MG63 (cell line): Measurements from ENCODE around the gene SCUBE1. TPM values are rescaled to one million over a fixed set of nuclear protein-coding genes. Genes with fewer than 3 reads are reported as not detected.
A peak's percentile ranks its signal among the peaks of the same experiment; 100 is the strongest.

ENCODE experiments used
- DNase-seq: peaks from one replicate; pipeline ENCODE4 v3.0.0-alpha.2; 2020
- H3K27me3 ChIP-seq: fragments of 250-450 bp; sonication (Bioruptor Pico); 2 replicates; pipeline ENCODE4 v1.5.1; 2020; ENCODE audit warnings: mild to moderate bottlenecking, moderate library complexity
- H3K36me3 ChIP-seq: fragments of 250-450 bp; sonication (Bioruptor Pico); 2 replicates; pipeline ENCODE4 v1.5.1; 2020; ENCODE audit warnings: mild to moderate bottlenecking, moderate library complexity
- H3K4me3 ChIP-seq: fragments of 250-450 bp; sonication (Bioruptor Pico); 2 replicates; pipeline ENCODE4 v1.5.1; 2020; ENCODE audit warnings: mild to moderate bottlenecking, moderate library complexity
- H3K9me3 ChIP-seq: fragments of 250-450 bp; sonication (Bioruptor Pico); 2 replicates; pipeline ENCODE4 v1.5.1; 2020; ENCODE audit warnings: mild to moderate bottlenecking, moderate library complexity
- total RNA-seq: library from RNA; depleted of rRNA; stranded (reverse); fragments of >200 nt; shearing (Covaris generic); gene quantifications from 2 replicates; pipeline ENCODE4 v1.2.3, GENCODE V29; 2014; ENCODE audit warnings: low replicate concordance

SCUBE1 gene
- total RNA-seq, 1 experiment from 2014 or later = 0.16 TPM

- Histone ChIP-seq H3K4me3 (no peak overlapping the region), H3K27me3 (peaks cover 4% of the 10 kb centered on the region; the same call in 1 of the 2 replicates), H3K9me3 (no peaks in the 10 kb centered on the region), H3K36me3 (no peaks in the 10 kb centered on the region)
- no peak for DNase-seq
Observed at GRCh38 chr22:43337946-43338345, 5.2 kb downstream of the SCUBE1 start.

- H3K4me3 ChIP-seq = no peak overlapping the region
- peak; percentile 94 for DNase-seq
- no peaks in the 10 kb centered on the region for H3K9me3 ChIP-seq
- H3K36me3 ChIP-seq = no peaks in the 10 kb centered on the region
- peaks cover 2% of the 10 kb centered on the region; the same call in 1 of the 2 replicates for H3K27me3 ChIP-seq
Observed at GRCh38 chr22:43337385-43337784, 5.8 kb downstream of the SCUBE1 start.

DNA sequence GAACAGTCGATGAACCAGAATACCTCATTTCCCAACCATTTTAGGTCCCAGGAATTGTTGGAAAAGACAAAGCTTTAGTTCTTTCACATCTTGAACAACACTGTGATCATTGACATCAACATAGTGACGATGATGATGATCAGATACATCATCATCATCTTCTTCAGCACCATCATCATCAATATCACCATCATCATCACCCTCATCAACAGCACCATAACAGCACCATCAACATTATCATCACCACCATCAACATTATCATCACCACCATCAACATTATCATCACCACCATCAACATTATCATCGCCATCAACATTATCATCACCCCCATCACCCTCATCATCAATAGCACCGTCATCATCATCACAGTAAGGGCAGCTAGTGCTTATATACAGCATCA is 8.8 kb downstream of the SCUBE1 start:
- no peaks in the 10 kb centered on the region for H3K9me3 ChIP-seq
- no peaks in the 10 kb centered on the region for H3K27me3 ChIP-seq
- no peak for DNase-seq
- no peaks in the 10 kb centered on the region for H3K36me3 ChIP-seq
- no peak overlapping the region for H3K4me3 ChIP-seq

DNA sequence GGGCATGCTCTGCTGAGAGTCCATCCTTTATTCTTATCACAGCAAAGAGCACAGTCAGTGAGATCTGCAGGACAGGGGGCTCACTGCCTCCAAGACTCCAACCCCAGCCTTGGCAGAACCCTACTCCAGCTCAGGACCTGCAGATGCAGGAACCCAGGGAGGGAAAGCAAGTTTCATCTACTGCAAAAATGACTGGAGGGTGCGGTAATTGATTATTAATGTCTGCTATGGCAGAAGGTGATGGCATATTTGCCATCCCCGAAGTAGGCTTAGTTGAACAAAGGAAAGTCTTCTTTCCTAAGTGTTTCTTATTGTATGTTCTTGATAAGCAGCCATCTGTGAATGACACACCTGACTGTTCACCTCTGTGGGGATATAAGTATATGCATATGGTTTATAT is 9.2 kb downstream of the SCUBE1 start:
- DNase-seq = no peak
- no peak overlapping the region for H3K4me3 ChIP-seq
- H3K36me3 ChIP-seq = no peaks in the 10 kb centered on the region
- H3K9me3 ChIP-seq = no peaks in the 10 kb centered on the region
- H3K27me3 ChIP-seq = no peaks in the 10 kb centered on the region

DNA sequence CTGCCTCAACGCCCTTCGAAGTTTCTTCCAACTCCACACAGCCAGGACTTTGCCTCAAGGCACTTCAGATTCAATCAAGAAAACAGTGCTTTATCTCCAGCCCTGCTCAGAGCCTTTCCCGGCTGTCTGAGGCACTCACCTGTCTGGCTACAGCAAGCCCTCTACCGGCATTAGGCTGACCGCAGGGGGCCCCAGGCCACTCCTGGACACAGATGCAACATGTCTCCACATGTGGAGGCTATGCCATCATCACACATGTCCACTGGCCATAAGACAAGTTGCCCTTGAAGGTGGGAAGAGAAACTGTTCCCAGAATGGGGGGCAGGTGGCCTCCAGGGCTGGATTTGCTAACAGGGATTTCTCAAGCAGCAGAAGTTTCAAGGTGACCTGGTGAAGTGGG is 10.0 kb downstream of the SCUBE1 start:
- no peaks in the 10 kb centered on the region for H3K27me3 ChIP-seq
- DNase-seq = no peak
- H3K36me3 ChIP-seq = no peaks in the 10 kb centered on the region
- H3K4me3 ChIP-seq = no peak overlapping the region
- H3K9me3 ChIP-seq = no peaks in the 10 kb centered on the region

GRCh38 chr22:43331698-43332097 is 11.5 kb downstream of the SCUBE1 start:
- no peak for DNase-seq
- no peaks in the 10 kb centered on the region for H3K9me3 ChIP-seq
- H3K36me3 ChIP-seq = no peaks in the 10 kb centered on the region
- H3K27me3 ChIP-seq = no peaks in the 10 kb centered on the region
- H3K4me3 ChIP-seq = no peak overlapping the region

GRCh38 chr22:43331069-43331451 is 12.1 kb downstream of the SCUBE1 start:
- H3K36me3 ChIP-seq = no peaks in the 10 kb centered on the region
- DNase-seq = no peak
- H3K4me3 ChIP-seq = no peak overlapping the region
- H3K9me3 ChIP-seq = no peaks in the 10 kb centered on the region
- H3K27me3 ChIP-seq = no peaks in the 10 kb centered on the region

DNA sequence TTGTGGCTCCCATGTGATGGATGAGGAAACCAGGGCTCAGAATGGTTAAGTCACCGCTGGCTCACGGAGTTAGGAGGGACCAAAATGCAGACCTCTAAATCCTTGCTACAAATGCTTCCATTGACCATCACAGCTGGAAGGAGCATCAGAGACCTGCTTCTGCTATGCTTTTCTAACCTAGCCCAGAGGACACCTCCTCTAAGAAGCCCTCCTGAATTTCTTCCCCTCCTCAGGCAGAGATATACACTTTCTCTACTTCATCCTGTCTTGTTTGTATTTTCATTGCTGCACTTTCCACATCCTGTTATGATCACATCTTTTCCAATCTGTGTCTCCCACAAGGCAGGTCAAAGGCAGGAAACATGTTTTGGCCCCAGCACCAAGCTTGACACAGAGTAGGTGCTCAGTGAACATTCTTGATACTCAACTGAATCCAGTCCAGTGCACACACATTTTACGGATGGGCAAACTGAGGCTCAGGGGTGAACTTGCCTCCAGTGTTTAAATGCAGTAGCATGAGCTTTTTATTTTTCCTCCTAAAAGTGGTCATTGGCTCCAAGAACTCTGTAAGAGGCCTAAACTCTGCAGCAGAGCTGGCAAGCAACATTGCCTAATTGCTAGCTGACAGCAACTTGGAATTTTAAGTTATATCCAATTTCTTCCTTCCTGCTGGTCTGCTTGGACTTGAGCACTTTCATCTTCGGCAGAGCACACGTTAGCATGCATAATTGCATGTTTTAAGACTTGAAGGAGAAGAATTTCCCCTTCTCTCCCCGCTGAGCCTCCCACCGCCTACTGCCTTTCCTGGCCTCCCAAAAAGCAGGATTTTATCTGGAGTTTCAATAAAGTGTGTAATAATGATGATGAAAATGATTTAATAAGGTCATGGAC is 12.7 kb downstream of the SCUBE1 start:
- no peak overlapping the region for H3K4me3 ChIP-seq
- H3K27me3 ChIP-seq = no peaks in the 10 kb centered on the region
- no peaks in the 10 kb centered on the region for H3K36me3 ChIP-seq
- no peak for DNase-seq
- H3K9me3 ChIP-seq = no peaks in the 10 kb centered on the region

DNA sequence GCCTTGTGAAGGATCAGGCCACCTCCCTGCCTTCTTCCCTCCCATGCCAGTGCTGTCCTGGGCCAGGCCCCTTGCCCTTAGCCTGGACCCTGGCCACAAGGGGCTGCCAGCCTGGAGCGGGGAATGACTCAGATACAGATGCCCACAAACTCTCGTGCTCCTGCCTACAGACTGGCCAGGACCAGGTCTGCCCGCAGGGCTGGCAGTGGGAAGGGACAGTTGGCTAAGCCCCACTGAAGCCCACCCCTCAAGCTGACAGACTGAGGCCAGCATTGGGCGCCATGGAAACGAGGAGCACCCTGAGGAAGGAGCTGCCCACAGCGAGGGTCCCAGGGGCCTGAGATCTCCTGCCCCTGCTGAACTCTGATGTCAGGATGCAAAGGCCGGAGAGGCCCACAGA is 14.1 kb downstream of the SCUBE1 start:
- Histone ChIP-seq H3K4me3 (no peak overlapping the region), H3K27me3 (no peaks in the 10 kb centered on the region)

GRCh38 chr22:43327157-43327438 is 16.1 kb downstream of the SCUBE1 start:
- Histone ChIP-seq H3K9me3 (no peaks in the 10 kb centered on the region), H3K27me3 (no peaks in the 10 kb centered on the region), H3K4me3 (no peak overlapping the region), H3K36me3 (no peaks in the 10 kb centered on the region)
- no peak for DNase-seq

More for the DNA sequence above, 14.1 kb downstream of the SCUBE1 start:
- Histone ChIP-seq H3K36me3 (no peaks in the 10 kb centered on the region), H3K9me3 (no peaks in the 10 kb centered on the region)
- DNase-seq = no peak

- H3K27me3 ChIP-seq = no peaks in the 10 kb centered on the region
Observed at GRCh38 chr22:43326331-43327156, 16.6 kb downstream of the SCUBE1 start.

GRCh38 chr22:43325176-43325575 is 18.0 kb downstream of the SCUBE1 start:
- Histone ChIP-seq H3K27me3 (no peaks in the 10 kb centered on the region), H3K9me3 (no peaks in the 10 kb centered on the region), H3K36me3 (no peaks in the 10 kb centered on the region), H3K4me3 (no peak overlapping the region)
- DNase-seq = no peak

More at GRCh38 chr22:43326331-43327156, 16.6 kb downstream of the SCUBE1 start:
- Histone ChIP-seq H3K36me3 (no peaks in the 10 kb centered on the region), H3K9me3 (no peaks in the 10 kb centered on the region), H3K4me3 (no peak overlapping the region)
- DNase-seq = no peak

GRCh38 chr22:43320943-43321900 is 21.9 kb downstream of the SCUBE1 start:
- no peak for DNase-seq
- no peaks in the 10 kb centered on the region for H3K9me3 ChIP-seq
- no peaks in the 10 kb centered on the region for H3K27me3 ChIP-seq
- no peaks in the 10 kb centered on the region for H3K36me3 ChIP-seq
- H3K4me3 ChIP-seq = no peak overlapping the region

DNA sequence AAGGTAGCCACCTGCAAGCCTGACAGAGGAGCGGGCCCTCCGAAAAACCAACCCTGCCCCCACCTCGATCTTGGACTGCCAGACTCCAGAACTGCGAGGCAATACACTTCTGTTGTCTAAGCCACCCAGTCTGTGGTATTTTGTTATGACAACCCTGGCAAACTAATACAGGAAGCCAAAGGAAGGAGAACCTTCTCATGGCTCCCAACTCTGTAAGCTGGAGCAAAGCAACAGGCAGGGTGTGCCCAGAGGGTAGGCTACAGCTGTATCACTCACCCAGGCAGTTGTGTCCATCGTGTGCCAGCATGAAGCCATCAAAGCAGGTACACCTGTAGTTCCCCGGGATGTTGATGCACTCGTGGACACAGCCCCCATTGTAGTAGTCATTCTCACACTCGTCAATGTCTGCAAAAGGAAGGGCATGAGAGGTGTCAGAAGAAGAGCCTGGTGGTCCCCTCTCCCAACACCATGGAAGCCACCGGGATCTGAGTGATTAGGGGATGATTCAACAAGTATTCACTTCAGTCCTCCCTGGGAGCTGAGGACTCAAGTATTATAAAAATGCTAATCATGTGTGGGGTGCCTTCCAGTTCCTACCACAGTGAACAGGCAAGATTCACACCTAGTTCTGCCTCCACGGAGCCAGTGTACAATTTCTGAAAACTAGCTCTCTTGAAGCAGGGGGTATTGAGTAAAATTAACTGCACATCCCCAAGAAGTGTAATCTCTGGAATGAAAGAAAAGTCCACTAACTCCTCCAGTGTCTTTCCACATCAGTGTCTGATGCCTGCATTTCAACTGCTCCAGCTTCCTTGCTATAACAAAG is 23.3 kb downstream of the SCUBE1 start:
- Histone ChIP-seq H3K4me3 (no peak overlapping the region), H3K9me3 (no peaks in the 10 kb centered on the region), H3K36me3 (no peaks in the 10 kb centered on the region), H3K27me3 (no peaks in the 10 kb centered on the region)
- peak; percentile 14 for DNase-seq

DNA sequence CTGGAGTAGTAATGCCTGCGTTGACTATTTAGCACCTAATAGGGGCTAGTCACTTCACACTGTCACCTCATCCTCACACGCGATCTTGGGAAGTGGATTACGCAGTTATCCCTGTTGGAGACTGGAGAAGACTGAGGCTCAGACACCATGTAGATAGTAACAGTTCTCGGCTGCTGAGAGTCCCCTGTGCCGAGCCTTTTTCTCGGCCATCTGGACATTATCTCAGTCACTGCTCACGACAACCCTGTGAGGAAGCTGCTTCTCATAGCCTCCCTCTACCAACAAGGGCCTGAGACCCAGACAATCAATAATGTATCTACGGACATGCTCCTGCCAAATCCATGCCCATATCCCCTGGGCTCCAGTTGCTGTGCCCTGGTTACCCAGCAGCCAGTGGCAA is 25.9 kb downstream of the SCUBE1 start:
- H3K4me3 ChIP-seq = no peak overlapping the region
- no peaks in the 10 kb centered on the region for H3K27me3 ChIP-seq
- H3K36me3 ChIP-seq = no peaks in the 10 kb centered on the region
- H3K9me3 ChIP-seq = no peaks in the 10 kb centered on the region
- no peak for DNase-seq

DNA sequence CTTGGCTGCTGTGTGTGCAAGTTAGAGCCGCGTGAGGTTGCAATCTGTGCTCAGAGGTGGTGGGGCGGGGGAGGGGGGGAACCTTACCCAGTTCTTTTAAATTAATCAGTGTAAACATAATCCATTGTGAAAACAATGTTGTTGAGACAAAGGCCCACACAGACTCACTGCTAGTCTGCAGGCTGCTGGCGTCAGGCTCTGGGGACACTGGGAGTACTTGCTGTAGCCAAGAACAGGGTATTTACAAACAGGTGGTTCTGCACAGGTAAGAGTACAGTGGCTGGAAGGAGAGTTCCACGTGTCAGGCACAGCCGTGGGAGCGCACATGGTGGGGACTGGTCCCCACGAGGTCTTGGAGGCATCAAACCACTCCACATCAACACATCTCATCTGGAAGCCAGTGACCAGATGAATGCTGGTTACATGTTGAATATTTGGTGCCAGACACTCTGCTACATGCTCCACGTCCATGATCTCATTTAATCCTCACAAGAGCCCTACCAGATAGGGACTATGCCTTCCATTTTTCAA is 27.4 kb downstream of the SCUBE1 start:
- no peak for DNase-seq
- Histone ChIP-seq H3K4me3 (no peak overlapping the region), H3K36me3 (no peaks in the 10 kb centered on the region), H3K27me3 (no peaks in the 10 kb centered on the region), H3K9me3 (no peaks in the 10 kb centered on the region)
